ENCODE measurements around the gene ZNF487.
"Not testable (repeated sequence)": the region's sequence is repeated elsewhere in the genome, so short reads cannot be mapped to it uniquely, and the experiment has no call there.

The ZNF487 gene

GRCh38 chr10:43436291-43437140 is at the start of gene ZNF487:
TSS of gene ZNF487 (plus strand) at chr10:43437111. CDS start at chr10:43475814, 38,703 bp downstream.
- DNase-seq: peak; percentile 93 to 96 (median 93)

- no peak for DNase-seq
These were observed 49.3 kb upstream of the ZNF487 start for GRCh38 chr10:43387678-43388032.

GRCh38 chr10:43389867-43390266 is 47.0 kb upstream of the ZNF487 start:
- no peak for DNase-seq

GRCh38 chr10:43390333-43390732 is 46.6 kb upstream of the ZNF487 start:
- DNase-seq: no peak

GRCh38 chr10:43390759-43391158 is 46.2 kb upstream of the ZNF487 start:
- DNase-seq: peak; percentile 46 to 53 (median 47)

GRCh38 chr10:43391496-43391895 is 45.4 kb upstream of the ZNF487 start:
- DNase-seq: no peak

- DNase-seq: no peak
These were observed 44.2 kb upstream of the ZNF487 start for GRCh38 chr10:43392748-43393147.

GRCh38 chr10:43393186-43393585 is 43.7 kb upstream of the ZNF487 start:
- not testable (repeated sequence) for DNase-seq

- DNase-seq: peak; percentile 35 to 55 (median 44)
These were observed 43.1 kb upstream of the ZNF487 start for GRCh38 chr10:43393606-43394360.

- no peak for DNase-seq
These were observed 42.0 kb upstream of the ZNF487 start for GRCh38 chr10:43394868-43395267.

- DNase-seq: no peak
These were observed 41.3 kb upstream of the ZNF487 start for GRCh38 chr10:43395571-43396060.

GRCh38 chr10:43396061-43396927 is 40.6 kb upstream of the ZNF487 start:
- DNase-seq: peak; percentile 63 to 86 (median 76)

- peak; percentile 88 to 91 (median 91) for DNase-seq
These were observed 39.8 kb upstream of the ZNF487 start for GRCh38 chr10:43396928-43397624.

- no peak for DNase-seq
These were observed 38.0 kb upstream of the ZNF487 start for GRCh38 chr10:43398939-43399319.

GRCh38 chr10:43399320-43400310 is 37.3 kb upstream of the ZNF487 start:
- DNase-seq: peak; percentile 65 to 91 (median 87)

- no peak for DNase-seq
These were observed 35.3 kb upstream of the ZNF487 start for GRCh38 chr10:43401627-43402026.

- no peak for DNase-seq
These were observed 34.7 kb upstream of the ZNF487 start for GRCh38 chr10:43402176-43402575.

- DNase-seq: no peak
These were observed 33.9 kb upstream of the ZNF487 start for GRCh38 chr10:43402880-43403452.

- peak in 1 of 3 donors; percentile 15 for DNase-seq
These were observed 32.8 kb upstream of the ZNF487 start for GRCh38 chr10:43403911-43404703.

GRCh38 chr10:43404704-43405084 is 32.2 kb upstream of the ZNF487 start:
- peak in 2 of 3 donors; percentile 18 to 48 for DNase-seq
